ENCODE measurements around the gene GALNT6. TPM values are rescaled to one million over a fixed set of nuclear protein-coding genes. Genes with fewer than 3 reads are reported as not detected.
A peak's percentile ranks its signal among the peaks of the same experiment; 100 is the strongest.

Gene GALNT6
- total and polyA plus RNA-seq, 8 donors, result 3.4 to 155 (median 24.6) TPM

DNA sequence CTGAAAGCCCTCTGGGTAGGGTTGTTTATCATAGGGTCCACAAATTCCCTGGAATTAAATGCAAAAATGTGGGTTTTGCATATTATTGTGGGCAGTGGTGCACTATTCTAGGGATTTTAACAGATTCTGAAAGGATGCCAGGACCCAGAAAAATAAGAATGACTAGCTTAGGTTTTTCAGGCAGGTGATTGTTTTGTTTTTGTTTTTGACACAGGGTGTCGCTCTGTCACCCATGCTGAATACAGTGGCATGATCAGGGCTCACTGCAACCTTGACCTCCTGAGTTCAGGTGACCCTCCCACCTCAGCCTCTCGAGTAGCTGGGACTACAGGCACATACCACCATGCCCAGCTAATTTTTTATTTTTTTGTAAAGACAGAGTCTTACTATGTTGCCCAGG lies 19.2 kb downstream of the GALNT6 start:
- no peak for DNase-seq
- Histone ChIP-seq H3K4me1 (peaks cover 9 to 30% (median 11%) of the 10 kb centered on the region in 4 donors), H3K4me3 (no peak overlapping the region), H3K9me3 (no peaks in the 10 kb centered on the region), H3K27ac (peak overlapping the region in 4 of 5 donors; percentile 52 to 75 (median 58)), H3K27me3 (no peaks in the 10 kb centered on the region), H3K36me3 (peaks cover 0 to 44% (median 18%) of the 10 kb centered on the region in 4 donors)
- intact Hi-C loops (cut with DNase I; ENCODE audit: low total_unique reads), result no loop called here
- TF ChIP-seq POLR2A (IDR thresholded peaks at IDR 0.05) (no peak), POLR2AphosphoS5 (IDR thresholded peaks at IDR 0.05) (no peak)
- TF ChIP-seq, protein P1, sequence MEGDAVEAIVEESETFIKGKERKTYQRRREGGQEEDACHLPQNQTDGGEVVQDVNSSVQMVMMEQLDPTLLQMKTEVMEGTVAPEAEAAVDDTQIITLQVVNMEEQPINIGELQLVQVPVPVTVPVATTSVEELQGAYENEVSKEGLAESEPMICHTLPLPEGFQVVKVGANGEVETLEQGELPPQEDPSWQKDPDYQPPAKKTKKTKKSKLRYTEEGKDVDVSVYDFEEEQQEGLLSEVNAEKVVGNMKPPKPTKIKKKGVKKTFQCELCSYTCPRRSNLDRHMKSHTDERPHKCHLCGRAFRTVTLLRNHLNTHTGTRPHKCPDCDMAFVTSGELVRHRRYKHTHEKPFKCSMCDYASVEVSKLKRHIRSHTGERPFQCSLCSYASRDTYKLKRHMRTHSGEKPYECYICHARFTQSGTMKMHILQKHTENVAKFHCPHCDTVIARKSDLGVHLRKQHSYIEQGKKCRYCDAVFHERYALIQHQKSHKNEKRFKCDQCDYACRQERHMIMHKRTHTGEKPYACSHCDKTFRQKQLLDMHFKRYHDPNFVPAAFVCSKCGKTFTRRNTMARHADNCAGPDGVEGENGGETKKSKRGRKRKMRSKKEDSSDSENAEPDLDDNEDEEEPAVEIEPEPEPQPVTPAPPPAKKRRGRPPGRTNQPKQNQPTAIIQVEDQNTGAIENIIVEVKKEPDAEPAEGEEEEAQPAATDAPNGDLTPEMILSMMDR (IDR thresholded peaks at IDR 0.05), result no peak
- WGBS, 5 donors, result 67 to 81% (median 79%) methylated on average over 2 of the region's 2 CpGs

DNA sequence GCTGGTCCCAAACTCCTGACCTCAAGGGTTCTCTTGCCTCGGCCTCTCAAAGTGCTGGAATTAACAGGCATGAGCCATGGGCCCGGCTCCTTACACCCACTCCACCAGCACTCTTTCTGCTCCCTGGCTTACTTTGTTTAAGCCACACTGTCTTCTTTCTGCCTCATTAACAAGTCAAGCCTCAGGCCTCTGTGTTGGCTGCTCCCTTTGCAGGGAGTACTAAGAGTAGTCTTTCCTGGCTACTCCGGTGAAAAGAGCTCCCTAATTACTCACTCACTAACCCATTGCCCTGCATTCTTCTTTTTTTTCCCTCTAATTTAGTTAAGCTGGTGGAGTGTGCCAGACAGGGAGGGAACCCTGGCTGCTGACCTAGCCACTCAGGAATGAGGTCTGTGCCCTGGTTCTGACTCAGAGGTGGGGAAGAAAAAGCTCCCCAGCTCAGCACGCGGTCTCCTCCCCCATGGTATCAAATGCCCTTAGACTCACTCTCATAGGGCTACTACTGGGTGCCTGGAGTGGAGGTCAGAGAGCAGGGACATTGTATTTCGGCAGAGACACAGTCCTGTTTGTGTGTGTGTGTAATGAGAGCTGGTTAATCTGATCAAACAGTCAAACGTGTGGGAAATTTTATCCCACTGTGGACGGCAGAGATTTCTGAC lies 19.8 kb downstream of the GALNT6 start:
- Histone ChIP-seq H3K4me3 (no peak overlapping the region), H3K9me3 (no peaks in the 10 kb centered on the region), H3K27ac (peak overlapping the region; percentile 50 to 75 (median 53)), H3K27me3 (no peaks in the 10 kb centered on the region), H3K36me3 (peaks cover 0 to 39% (median 12%) of the 10 kb centered on the region in 4 donors), H3K4me1 (peaks cover 9 to 30% (median 11%) of the 10 kb centered on the region in 4 donors)
- TF ChIP-seq, protein P1 (IDR thresholded peaks at IDR 0.05), result no peak
- no peak for TF ChIP-seq POLR2A (IDR thresholded peaks at IDR 0.05)
- TF ChIP-seq POLR2AphosphoS5 (IDR thresholded peaks at IDR 0.05), result peak in 1 of 3 donors; percentile 73
- 25 to 37% (median 32%) methylated on average over 8 of the region's 8 CpGs for WGBS, 5 donors
- peak; percentile 62 to 90 for DNase-seq
- intact Hi-C loops (cut with DNase I; ENCODE audit: low total_unique reads), result no loop called here

DNA sequence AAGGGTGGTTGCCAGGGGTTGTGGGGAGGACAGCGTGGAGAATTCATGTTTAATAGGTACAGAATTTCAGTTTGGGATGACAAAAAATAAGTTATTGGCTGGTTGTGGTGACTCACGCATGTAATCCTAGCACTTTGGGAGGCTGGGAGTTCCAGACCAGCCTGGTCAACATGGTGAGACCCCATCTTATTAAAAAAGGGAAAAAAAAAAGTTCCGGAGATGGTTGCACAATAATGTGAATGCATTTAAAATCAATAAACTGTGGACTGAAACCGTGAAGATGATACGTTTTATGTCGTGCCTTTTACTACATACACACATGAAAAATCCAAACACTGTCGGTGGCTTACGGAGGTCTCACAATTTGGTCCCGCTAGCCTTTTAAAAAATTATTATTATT lies 20.5 kb downstream of the GALNT6 start:
- intact Hi-C loops (cut with DNase I; ENCODE audit: low total_unique reads), result no loop called here
- Histone ChIP-seq H3K27ac (peak overlapping the region in 1 of 5 donors; percentile 53), H3K9me3 (no peaks in the 10 kb centered on the region), H3K4me1 (peaks cover 9 to 30% (median 11%) of the 10 kb centered on the region in 4 donors), H3K4me3 (no peak overlapping the region), H3K36me3 (peaks cover 0 to 34% (median 10%) of the 10 kb centered on the region in 4 donors), H3K27me3 (no peaks in the 10 kb centered on the region)
- DNase-seq, result no peak
- WGBS, 5 donors, result 92 to 98% (median 96%) methylated on average over 9 of the region's 9 CpGs
- TF ChIP-seq EP300 (IDR thresholded peaks at IDR 0.05), result no peak
- no peak for TF ChIP-seq POLR2A (IDR thresholded peaks at IDR 0.05)
- TF ChIP-seq, protein P1 (IDR thresholded peaks at IDR 0.05), result no peak
- TF ChIP-seq POLR2AphosphoS5 (IDR thresholded peaks at IDR 0.05), result no peak

DNA sequence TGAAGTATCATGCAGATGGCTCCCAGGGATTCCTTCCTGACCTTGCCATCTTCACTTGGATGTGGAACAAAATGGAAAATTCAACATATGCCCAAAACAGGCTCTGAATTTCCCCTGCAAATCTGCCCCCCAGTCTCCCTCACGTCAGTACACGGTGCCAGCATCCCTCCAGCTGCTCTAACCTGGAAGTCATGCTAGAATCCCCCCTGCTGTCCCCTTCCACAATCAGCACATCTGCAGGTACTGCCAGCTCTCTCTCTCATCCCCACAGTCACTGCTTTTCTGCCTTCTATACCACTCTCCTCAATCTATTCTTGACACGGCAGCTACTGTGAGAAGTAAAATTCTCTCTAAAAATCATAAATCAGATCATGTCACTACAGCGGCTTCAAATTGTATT lies 21.6 kb downstream of the GALNT6 start:
- no peak overlapping the region for H3K4me3 ChIP-seq
- no peaks in the 10 kb centered on the region for H3K27me3 ChIP-seq
- no peak for DNase-seq
- peaks cover 0 to 26% (median 9%) of the 10 kb centered on the region in 4 donors for H3K36me3 ChIP-seq
- no peak for TF ChIP-seq POLR2A (IDR thresholded peaks at IDR 0.05)
- TF ChIP-seq, protein P1 (IDR thresholded peaks at IDR 0.05), result no peak
- TF ChIP-seq POLR2AphosphoS5 (IDR thresholded peaks at IDR 0.05), result no peak
- no peak for TF ChIP-seq EP300 (IDR thresholded peaks at IDR 0.05)
- peak overlapping the region in 1 of 5 donors; percentile 2 for H3K27ac ChIP-seq
- intact Hi-C loops (cut with DNase I; ENCODE audit: low total_unique reads), result no loop called here
- WGBS, 5 donors, result 73 to 94% (median 87%) methylated on average over 4 of the region's 4 CpGs
- H3K4me1 ChIP-seq, result peaks cover 9 to 30% (median 11%) of the 10 kb centered on the region in 4 donors
- H3K9me3 ChIP-seq, result no peaks in the 10 kb centered on the region

Data from stomach (tissue), 9 donors.